Activated naive CD4-positive, alpha-beta T cell treated with anti-CD3 and anti-CD28 coated beads, Interleukin-2, amount 10 ng/mL, durations not matched to agents 7 days and 5 days (primary cell): Measurements from ENCODE around the gene RASAL2.

ENCODE experiments used
- CTCF ChIA-PET: fragments of 350-600 bp; sonication (Branson Sonifier 250); formaldehyde crosslinking; loops from one replicate; lab custom pipeline; 2021; ENCODE audit warnings: antibody characterized with exemption; lab: Charles Lee
- DNase-seq: peaks from one replicate; pipeline ENCODE4 v3.0.0-alpha.2; 2020
- H3K27ac Mint-ChIP-seq: one replicate; pipeline ENCODE4 v1.8.0; 2021; ENCODE audit warnings: mild to moderate bottlenecking, moderate library complexity, mixed read lengths
- H3K27me3 Mint-ChIP-seq: one replicate; pipeline ENCODE4 v1.8.0; 2021; ENCODE audit warnings: mild to moderate bottlenecking, mixed read lengths
- H3K36me3 Mint-ChIP-seq: one replicate; pipeline ENCODE4 v1.8.0; 2021; ENCODE audit warnings: mixed read lengths
- H3K4me1 Mint-ChIP-seq: one replicate; pipeline ENCODE4 v1.8.0; 2021; ENCODE audit warnings: mixed read lengths
- H3K4me3 Mint-ChIP-seq: one replicate; pipeline ENCODE4 v1.8.0; 2021; ENCODE audit warnings: mild to moderate bottlenecking, moderate library complexity, mixed read lengths
- H3K9me3 Mint-ChIP-seq: one replicate; pipeline ENCODE4 v1.8.0; 2021; ENCODE audit warnings: mixed read lengths

The RASAL2 gene

GRCh38 chr1:178529364-178530036 is 435.6 kb downstream of the RASAL2 start:
- CTCF ChIA-PET, result interaction anchor here (2.6 kb wide), 1 partner anchor 12 kb away, joined by 11 read pairs; no protein-coding TSS in a partner anchor
- no peak for DNase-seq
- Mint-ChIP-seq H3K4me1 (peaks cover 3% of the 10 kb centered on the region), H3K4me3 (no peak overlapping the region), H3K27me3 (no peaks in the 10 kb centered on the region), H3K27ac (no peak overlapping the region), H3K9me3 (no peaks in the 10 kb centered on the region), H3K36me3 (no peaks in the 10 kb centered on the region)

GRCh38 chr1:178530037-178530402 is 436.1 kb downstream of the RASAL2 start:
- Mint-ChIP-seq H3K9me3 (no peaks in the 10 kb centered on the region), H3K36me3 (no peaks in the 10 kb centered on the region), H3K4me3 (no peak overlapping the region), H3K27me3 (no peaks in the 10 kb centered on the region), H3K4me1 (peaks cover 3% of the 10 kb centered on the region), H3K27ac (no peak overlapping the region)
- CTCF ChIA-PET, result interaction anchor here (1.3 to 2.6 kb wide), 2 partner anchors 11 to 843 kb away, joined by 3 to 11 read pairs; no protein-coding TSS in a partner anchor
- no peak for DNase-seq

GRCh38 chr1:178530502-178530901 is 436.6 kb downstream of the RASAL2 start:
- no peak overlapping the region for H3K27ac Mint-ChIP-seq
- no peaks in the 10 kb centered on the region for H3K9me3 Mint-ChIP-seq
- H3K4me1 Mint-ChIP-seq, result peaks cover 3% of the 10 kb centered on the region
- H3K27me3 Mint-ChIP-seq, result no peaks in the 10 kb centered on the region
- no peak for DNase-seq
- CTCF ChIA-PET, result interaction anchor here (0.8 to 2.6 kb wide), 4 partner anchors 11 to 842 kb away, joined by 3 to 11 read pairs (median 4); no protein-coding TSS in a partner anchor
- no peak overlapping the region for H3K4me3 Mint-ChIP-seq
- no peaks in the 10 kb centered on the region for H3K36me3 Mint-ChIP-seq

GRCh38 chr1:178531887-178532286 is 438.0 kb downstream of the RASAL2 start:
- H3K27ac Mint-ChIP-seq, result no peak overlapping the region
- no peak overlapping the region for H3K4me3 Mint-ChIP-seq
- peaks cover 3% of the 10 kb centered on the region for H3K4me1 Mint-ChIP-seq
- H3K27me3 Mint-ChIP-seq, result no peaks in the 10 kb centered on the region
- H3K36me3 Mint-ChIP-seq, result no peaks in the 10 kb centered on the region
- no peak for DNase-seq
- no peaks in the 10 kb centered on the region for H3K9me3 Mint-ChIP-seq
- CTCF ChIA-PET, result interaction anchor here (0.6 to 2.2 kb wide), 9 partner anchors 10 to 471 kb away, joined by 3 to 13 read pairs (median 5); no protein-coding TSS in a partner anchor

- peak; percentile 81 for DNase-seq
- Mint-ChIP-seq H3K27ac (no peak overlapping the region), H3K27me3 (no peaks in the 10 kb centered on the region), H3K4me1 (peaks cover 3% of the 10 kb centered on the region), H3K4me3 (no peak overlapping the region), H3K9me3 (no peaks in the 10 kb centered on the region), H3K36me3 (no peaks in the 10 kb centered on the region)
- CTCF ChIA-PET, result interaction anchor here (0.6 to 2.2 kb wide), 10 partner anchors 9 to 470 kb away, joined by 3 to 13 read pairs (median 6); no protein-coding TSS in a partner anchor
These were observed 438.5 kb downstream of the RASAL2 start for GRCh38 chr1:178532392-178532791.

- no peaks in the 10 kb centered on the region for H3K9me3 Mint-ChIP-seq
- no peak overlapping the region for H3K4me3 Mint-ChIP-seq
- H3K36me3 Mint-ChIP-seq, result no peaks in the 10 kb centered on the region
- H3K27me3 Mint-ChIP-seq, result no peaks in the 10 kb centered on the region
- DNase-seq, result no peak
- no peak overlapping the region for H3K27ac Mint-ChIP-seq
- peaks cover 3% of the 10 kb centered on the region for H3K4me1 Mint-ChIP-seq
- CTCF ChIA-PET, result interaction anchor here (0.7 to 2.2 kb wide), 8 partner anchors 8 to 470 kb away, joined by 3 to 13 read pairs (median 7); no protein-coding TSS in a partner anchor
These were observed 439.4 kb downstream of the RASAL2 start for GRCh38 chr1:178533121-178533946.
